ENCODE data around the gene RSPH3. TPM values are rescaled to one million over a fixed set of nuclear protein-coding genes. Genes with fewer than 3 reads are reported as not detected.

RSPH3 gene
- total RNA-seq (2012; rRNA removed) = 3.7 and 4.3 TPM in 2 replicates

- Histone ChIP-seq H3K27me3 (ENCODE audit: control insufficient read depth, insufficient read depth, low read length) (no peaks in the 10 kb centered on the region), H3K4me3 (ENCODE audit: low read length) (peak within 1 kb of the TSS; percentile 94), H3K4me2 (ENCODE audit: low read length) (peak within 1 kb of the TSS; percentile 99), H3K4me1 (ENCODE audit: control insufficient read depth, insufficient read depth, low read length) (peaks cover 27% of the 10 kb centered on the region), H3K9ac (ENCODE audit: low read depth, low read length) (peak within 1 kb of the TSS; percentile 83), H3K36me3 (ENCODE audit: insufficient read depth, low read length) (no peaks in the 10 kb centered on the region), H3K9me3 (replicated peaks; ENCODE audit: low read length) (no peaks in the 10 kb centered on the region)
Measured at GRCh38 chr6:158999666-159000403, at the start of gene RSPH3. TSS of gene RSPH3 (minus strand) at chr6:159000202. CDS start at chr6:158999550, 652 bp downstream.

GRCh38 chr6:159047891-159048685 is 48.1 kb upstream of the RSPH3 start:
- Histone ChIP-seq H3K4me2 (ENCODE audit: low read length) (no peak overlapping the region), H3K9ac (ENCODE audit: low read depth, low read length) (no peak overlapping the region), H3K36me3 (ENCODE audit: insufficient read depth, low read length) (no peaks in the 10 kb centered on the region), H3K4me1 (ENCODE audit: control insufficient read depth, insufficient read depth, low read length) (no peaks in the 10 kb centered on the region), H3K9me3 (replicated peaks; ENCODE audit: low read length) (no peaks in the 10 kb centered on the region), H3K27me3 (ENCODE audit: control insufficient read depth, insufficient read depth, low read length) (peaks cover 30% of the 10 kb centered on the region), H3K4me3 (ENCODE audit: low read length) (no peak overlapping the region)

- H3K9me3 ChIP-seq (replicated peaks; ENCODE audit: low read length) = no peaks in the 10 kb centered on the region
- no peaks in the 10 kb centered on the region for H3K36me3 ChIP-seq (ENCODE audit: insufficient read depth, low read length)
- no peak overlapping the region for H3K4me2 ChIP-seq (ENCODE audit: low read length)
- H3K9ac ChIP-seq (ENCODE audit: low read depth, low read length) = no peak overlapping the region
- peaks cover 25% of the 10 kb centered on the region for H3K27me3 ChIP-seq (ENCODE audit: control insufficient read depth, insufficient read depth, low read length)
- no peak overlapping the region for H3K4me3 ChIP-seq (ENCODE audit: low read length)
- H3K4me1 ChIP-seq (ENCODE audit: control insufficient read depth, insufficient read depth, low read length) = no peaks in the 10 kb centered on the region
Measured at GRCh38 chr6:159045801-159046200, 45.8 kb upstream of the RSPH3 start.

- Histone ChIP-seq H3K4me2 (ENCODE audit: low read length) (peak within 1 kb of the TSS; percentile 21), H3K4me3 (ENCODE audit: low read length) (no peak within 1 kb of the TSS), H3K4me1 (ENCODE audit: control insufficient read depth, insufficient read depth, low read length) (no peaks in the 10 kb centered on the region), H3K27me3 (ENCODE audit: control insufficient read depth, insufficient read depth, low read length) (peaks cover 27% of the 10 kb centered on the region), H3K9ac (ENCODE audit: low read depth, low read length) (no peak within 1 kb of the TSS), H3K9me3 (replicated peaks; ENCODE audit: low read length) (no peaks in the 10 kb centered on the region), H3K36me3 (ENCODE audit: insufficient read depth, low read length) (no peaks in the 10 kb centered on the region)
Measured at GRCh38 chr6:159044899-159045727, 45.1 kb upstream of the RSPH3 start, which contains the start of gene TAGAP. TSS of gene TAGAP (minus strand) at chr6:159044991. CDS start at chr6:159044146, 845 bp downstream.

- Histone ChIP-seq H3K4me1 (ENCODE audit: control insufficient read depth, insufficient read depth, low read length) (peaks cover 5% of the 10 kb centered on the region), H3K36me3 (ENCODE audit: insufficient read depth, low read length) (no peaks in the 10 kb centered on the region), H3K4me3 (ENCODE audit: low read length) (no peak overlapping the region), H3K4me2 (ENCODE audit: low read length) (no peak overlapping the region), H3K9ac (ENCODE audit: low read depth, low read length) (no peak overlapping the region), H3K9me3 (replicated peaks; ENCODE audit: low read length) (no peaks in the 10 kb centered on the region), H3K27me3 (ENCODE audit: control insufficient read depth, insufficient read depth, low read length) (peaks cover 27% of the 10 kb centered on the region)
Measured at GRCh38 chr6:159043947-159044346, 43.9 kb upstream of the RSPH3 start.

GRCh38 chr6:159043251-159043650 is 43.2 kb upstream of the RSPH3 start:
- peaks cover 27% of the 10 kb centered on the region for H3K27me3 ChIP-seq (ENCODE audit: control insufficient read depth, insufficient read depth, low read length)
- H3K9ac ChIP-seq (ENCODE audit: low read depth, low read length) = no peak overlapping the region
- no peaks in the 10 kb centered on the region for H3K36me3 ChIP-seq (ENCODE audit: insufficient read depth, low read length)
- H3K9me3 ChIP-seq (replicated peaks; ENCODE audit: low read length) = no peaks in the 10 kb centered on the region
- no peak overlapping the region for H3K4me3 ChIP-seq (ENCODE audit: low read length)
- H3K4me1 ChIP-seq (ENCODE audit: control insufficient read depth, insufficient read depth, low read length) = peaks cover 11% of the 10 kb centered on the region
- no peak overlapping the region for H3K4me2 ChIP-seq (ENCODE audit: low read length)

- H3K9me3 ChIP-seq (replicated peaks; ENCODE audit: low read length) = no peaks in the 10 kb centered on the region
- peaks cover 11% of the 10 kb centered on the region for H3K4me1 ChIP-seq (ENCODE audit: control insufficient read depth, insufficient read depth, low read length)
- no peak overlapping the region for H3K4me3 ChIP-seq (ENCODE audit: low read length)
- H3K4me2 ChIP-seq (ENCODE audit: low read length) = no peak overlapping the region
- peaks cover 27% of the 10 kb centered on the region for H3K27me3 ChIP-seq (ENCODE audit: control insufficient read depth, insufficient read depth, low read length)
- H3K9ac ChIP-seq (ENCODE audit: low read depth, low read length) = no peak overlapping the region
- H3K36me3 ChIP-seq (ENCODE audit: insufficient read depth, low read length) = no peaks in the 10 kb centered on the region
Measured at GRCh38 chr6:159042826-159043181, 42.8 kb upstream of the RSPH3 start.

GRCh38 chr6:159042003-159042825 is 42.2 kb upstream of the RSPH3 start:
- Histone ChIP-seq H3K27me3 (ENCODE audit: control insufficient read depth, insufficient read depth, low read length) (peaks cover 21% of the 10 kb centered on the region), H3K4me1 (ENCODE audit: control insufficient read depth, insufficient read depth, low read length) (peaks cover 11% of the 10 kb centered on the region), H3K4me2 (ENCODE audit: low read length) (peak overlapping the region; percentile 55), H3K9me3 (replicated peaks; ENCODE audit: low read length) (no peaks in the 10 kb centered on the region), H3K9ac (ENCODE audit: low read depth, low read length) (no peak overlapping the region), H3K36me3 (ENCODE audit: insufficient read depth, low read length) (no peaks in the 10 kb centered on the region), H3K4me3 (ENCODE audit: low read length) (no peak overlapping the region)

GRCh38 chr6:159041181-159041580 is 41.2 kb upstream of the RSPH3 start:
- Histone ChIP-seq H3K36me3 (ENCODE audit: insufficient read depth, low read length) (no peaks in the 10 kb centered on the region), H3K4me1 (ENCODE audit: control insufficient read depth, insufficient read depth, low read length) (peaks cover 11% of the 10 kb centered on the region), H3K27me3 (ENCODE audit: control insufficient read depth, insufficient read depth, low read length) (peaks cover 20% of the 10 kb centered on the region), H3K4me2 (ENCODE audit: low read length) (no peak overlapping the region), H3K9ac (ENCODE audit: low read depth, low read length) (no peak overlapping the region), H3K4me3 (ENCODE audit: low read length) (no peak overlapping the region), H3K9me3 (replicated peaks; ENCODE audit: low read length) (no peaks in the 10 kb centered on the region)

- Histone ChIP-seq H3K9ac (ENCODE audit: low read depth, low read length) (no peak overlapping the region), H3K4me2 (ENCODE audit: low read length) (no peak overlapping the region), H3K4me1 (ENCODE audit: control insufficient read depth, insufficient read depth, low read length) (peaks cover 11% of the 10 kb centered on the region), H3K36me3 (ENCODE audit: insufficient read depth, low read length) (no peaks in the 10 kb centered on the region), H3K4me3 (ENCODE audit: low read length) (no peak overlapping the region), H3K9me3 (replicated peaks; ENCODE audit: low read length) (no peaks in the 10 kb centered on the region), H3K27me3 (ENCODE audit: control insufficient read depth, insufficient read depth, low read length) (peaks cover 11% of the 10 kb centered on the region)
Measured at GRCh38 chr6:159039885-159040258, 39.9 kb upstream of the RSPH3 start.
